HEK293 (cell line): Measurements from ENCODE around the gene DMD.

Experiments used
- CTCF ChIA-PET: fragments of 350-600 bp; formaldehyde crosslinking; extraction: SDS; loops from one replicate; lab custom pipeline; 2021; ENCODE audit warnings: antibody characterized with exemption; lab: Yijun Ruan, JAX
- POLR2A ChIA-PET: fragments of 300-600 bp; formaldehyde crosslinking; extraction: SDS; loops from one replicate; lab custom pipeline; 2020; ENCODE audit warnings: antibody characterized with exemption, inconsistent platforms; lab: Yijun Ruan, JAX
- H3K27ac ChIP-seq: fragments of 200-500 bp; sonication (Bioruptor generic); 2 replicates; pipeline ENCODE4 v1.5.1; 2014; ENCODE audit warnings: low read depth, low read length, control low read depth, inconsistent platforms; ENCODE audit errors: extremely low read depth
- H3K36me3 ChIP-seq, 2 experiments: fragments of 200-500 bp in 1 of 2; sonication (Bioruptor generic) in 1 of 2; 1 replicate in 1 of 2; 2 replicates in 1 of 2; pipeline ENCODE4 v1.5.1; 2014 to 2017; ENCODE audit warnings: inconsistent platforms in 2 of 2, low read length in 2 of 2; ENCODE audit not compliant: control insufficient read depth in 2 of 2, insufficient read depth in 1 of 2
- H3K4me1 ChIP-seq: fragments of 200-500 bp; sonication (Bioruptor generic); 2 replicates; pipeline ENCODE4 v1.5.1; 2014; ENCODE audit warnings: mild to moderate bottlenecking, low read length, inconsistent platforms; ENCODE audit not compliant: control insufficient read depth, insufficient read depth
- H3K4me3 ChIP-seq: 2 replicates; pipeline ENCODE4 v1.5.1; 2011; ENCODE audit warnings: low read depth, mild to moderate bottlenecking, control low read depth, low read length, moderate library complexity
- H3K9me3 ChIP-seq: fragments of 200-500 bp; sonication (Bioruptor generic); 2 replicates; pipeline ENCODE4 v1.5.1; 2014; ENCODE audit warnings: low read depth, low read length, inconsistent platforms; ENCODE audit not compliant: control insufficient read depth, insufficient read depth
- GLI4 ChIP-seq: fragments of 450-650 bp; formaldehyde crosslinking; IDR thresholded peaks from 2 replicates; pipeline ENCODE4 v1.5.1; 2016; ENCODE audit warnings: missing biosample characterization, missing genetic modification characterization
- HOXC10 ChIP-seq: sonication (generic); formaldehyde crosslinking; IDR thresholded peaks from 2 replicates; pipeline ENCODE4 v1.8.1; 2023; ENCODE audit warnings: mild to moderate bottlenecking, missing genetic modification reagents
- KLF10 ChIP-seq: fragments of 450-650 bp; IDR thresholded peaks from 2 replicates; pipeline ENCODE4 v1.5.1; 2018; ENCODE audit warnings: missing biosample characterization, mild to moderate bottlenecking, missing genetic modification characterization
- MEIS1 ChIP-seq: sonication (generic); formaldehyde crosslinking; IDR thresholded peaks from 2 replicates; pipeline ENCODE4 v1.8.1; 2022; ENCODE audit warnings: missing genetic modification reagents, mild to moderate bottlenecking, borderline replicate concordance
- OSR2 ChIP-seq: fragments of 450-650 bp; formaldehyde crosslinking; IDR thresholded peaks from 2 replicates; pipeline ENCODE4 v1.5.1; 2016; ENCODE audit warnings: missing biosample characterization, missing genetic modification characterization
- ZBTB20 ChIP-seq: fragments of 450-650 bp; formaldehyde crosslinking; IDR thresholded peaks from 2 replicates; pipeline ENCODE4 v1.5.1; 2016; ENCODE audit warnings: missing biosample characterization, missing genetic modification characterization
- ZNF174 ChIP-seq: fragments of 450-650 bp; formaldehyde crosslinking; IDR thresholded peaks from 2 replicates; pipeline ENCODE4 v1.5.0; 2017; ENCODE audit warnings: missing biosample characterization, mild to moderate bottlenecking, missing genetic modification characterization
- ZNF239 ChIP-seq: fragments of 450-650 bp; formaldehyde crosslinking; IDR thresholded peaks from 2 replicates; pipeline ENCODE4 v1.5.1; 2016; ENCODE audit warnings: missing biosample characterization, missing genetic modification characterization
- ZNF311 ChIP-seq: fragments of 450-650 bp; formaldehyde crosslinking; IDR thresholded peaks from 2 replicates; pipeline ENCODE4 v1.5.1; 2017; ENCODE audit warnings: missing biosample characterization, missing genetic modification characterization, borderline replicate concordance
- ZNF335 ChIP-seq: fragments of 450-650 bp; formaldehyde crosslinking; conservative IDR thresholded peaks from 2 replicates; pipeline ENCODE4 v1.5.1; 2016; ENCODE audit warnings: missing biosample characterization, missing genetic modification characterization
- ZNF394 ChIP-seq: fragments of 450-650 bp; formaldehyde crosslinking; IDR thresholded peaks from 2 replicates; pipeline ENCODE4 v1.5.1; 2016; ENCODE audit warnings: missing biosample characterization, missing genetic modification characterization, mild to moderate bottlenecking, moderate library complexity, borderline replicate concordance
- ZNF426 ChIP-seq: fragments of 450-650 bp; formaldehyde crosslinking; IDR thresholded peaks from 2 replicates; pipeline ENCODE4 v1.5.1; 2017; ENCODE audit warnings: missing biosample characterization, missing genetic modification characterization, mild to moderate bottlenecking, inconsistent platforms, moderate library complexity
- ZNF529 ChIP-seq: fragments of 450-650 bp; formaldehyde crosslinking; IDR thresholded peaks from 2 replicates; pipeline ENCODE4 v1.5.1; 2017; ENCODE audit warnings: missing genetic modification characterization, missing biosample characterization; ENCODE audit not compliant: insufficient replicate concordance
- ZNF555 ChIP-seq: fragments of 450-650 bp; formaldehyde crosslinking; conservative IDR thresholded peaks from 2 replicates; pipeline ENCODE4 v1.5.1; 2017; ENCODE audit warnings: missing biosample characterization, mild to moderate bottlenecking, missing genetic modification characterization, inconsistent platforms
- ZNF610 ChIP-seq: fragments of 450-650 bp; formaldehyde crosslinking; IDR thresholded peaks from 2 replicates; pipeline ENCODE4 v1.5.1; 2016; ENCODE audit warnings: missing biosample characterization, missing genetic modification characterization, borderline replicate concordance
- ZNF654 ChIP-seq: fragments of 450-650 bp; formaldehyde crosslinking; IDR thresholded peaks from 2 replicates; pipeline ENCODE4 v1.5.1; 2016; ENCODE audit warnings: low read depth, missing biosample characterization, missing genetic modification characterization
- ZNF658 ChIP-seq: fragments of 450-650 bp; formaldehyde crosslinking; IDR thresholded peaks from 2 replicates; pipeline ENCODE4; 2016; ENCODE audit warnings: missing biosample characterization, missing genetic modification characterization
- ZNF776 ChIP-seq: fragments of 450-650 bp; formaldehyde crosslinking; IDR thresholded peaks from 2 replicates; pipeline ENCODE4 v1.5.0; 2017; ENCODE audit warnings: missing biosample characterization, missing genetic modification characterization, borderline replicate concordance
- ZNF777 ChIP-seq: fragments of 450-650 bp; formaldehyde crosslinking; IDR thresholded peaks from 2 replicates; pipeline ENCODE4 v1.5.1; 2017; ENCODE audit warnings: missing biosample characterization, missing genetic modification characterization, borderline replicate concordance
- TF ChIP-seq, protein P1 (sequence below): fragments of 450-650 bp; formaldehyde crosslinking; optimal IDR thresholded peaks from 2 replicates; pipeline ENCODE3; 2016; ENCODE audit warnings: missing biosample characterization, mild to moderate bottlenecking, missing genetic modification characterization
- TF ChIP-seq, protein P2 (sequence below): fragments of 450-650 bp; formaldehyde crosslinking; IDR thresholded peaks from 2 replicates; pipeline ENCODE4 v1.5.1; 2017; ENCODE audit warnings: missing biosample characterization, mild to moderate bottlenecking, missing genetic modification characterization, moderate library complexity
- TF ChIP-seq, protein P3 (sequence below): fragments of 450-650 bp; formaldehyde crosslinking; IDR thresholded peaks from 2 replicates; pipeline ENCODE4 v1.5.1; 2016; ENCODE audit warnings: missing biosample characterization, missing genetic modification characterization, borderline replicate concordance
- TF ChIP-seq, protein P4 (sequence below): fragments of 450-650 bp; formaldehyde crosslinking; IDR thresholded peaks from 2 replicates; pipeline ENCODE4 v1.5.1; 2017; ENCODE audit warnings: missing biosample characterization, missing genetic modification characterization
- TF ChIP-seq, protein P5 (sequence below): fragments of 450-650 bp; formaldehyde crosslinking; IDR thresholded peaks from 2 replicates; pipeline ENCODE4; 2016; ENCODE audit warnings: missing biosample characterization, missing genetic modification characterization

Gene DMD

DNA sequence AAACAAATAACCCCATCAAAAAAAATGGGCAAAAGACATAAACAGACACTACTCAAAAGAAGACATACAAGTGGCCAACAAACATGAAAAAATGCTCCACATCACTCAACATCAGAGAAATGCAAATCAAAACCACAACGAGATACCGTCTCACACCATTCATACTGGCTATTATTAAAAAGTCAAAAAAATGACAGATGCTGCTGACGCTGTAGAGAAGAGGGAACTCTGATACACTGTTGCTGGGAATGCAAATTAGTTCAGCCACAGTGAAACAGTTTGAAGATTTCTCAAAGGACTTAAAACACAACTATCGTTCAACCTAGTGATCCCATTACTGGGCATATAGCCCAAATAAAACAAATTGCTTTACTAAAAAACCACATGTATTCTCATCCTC, 1468.3 kb downstream of the DMD start:
- ChIA-PET CTCF (interaction anchor here (0.6 kb wide), 1 partner anchor 60 kb away, joined by 4 read pairs; no protein-coding TSS in a partner anchor), POLR2A (no interaction called here)
- TF ChIP-seq ZNF776 (tag by site-specific recombination) (no peak), ZNF610 (tag by site-specific recombination) (no peak), ZNF658 (no peak), ZNF335 (no peak), ZNF777 (no peak), OSR2 (tag by site-specific recombination) (no peak)
- TF ChIP-seq, protein P1, sequence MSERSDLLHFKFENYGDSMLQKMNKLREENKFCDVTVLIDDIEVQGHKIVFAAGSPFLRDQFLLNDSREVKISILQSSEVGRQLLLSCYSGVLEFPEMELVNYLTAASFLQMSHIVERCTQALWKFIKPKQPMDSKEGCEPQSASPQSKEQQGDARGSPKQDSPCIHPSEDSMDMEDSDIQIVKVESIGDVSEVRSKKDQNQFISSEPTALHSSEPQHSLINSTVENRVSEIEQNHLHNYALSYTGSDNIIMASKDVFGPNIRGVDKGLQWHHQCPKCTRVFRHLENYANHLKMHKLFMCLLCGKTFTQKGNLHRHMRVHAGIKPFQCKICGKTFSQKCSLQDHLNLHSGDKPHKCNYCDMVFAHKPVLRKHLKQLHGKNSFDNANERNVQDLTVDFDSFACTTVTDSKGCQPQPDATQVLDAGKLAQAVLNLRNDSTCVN (tag by site-specific recombination) = no peak
- TF ChIP-seq, protein P2, sequence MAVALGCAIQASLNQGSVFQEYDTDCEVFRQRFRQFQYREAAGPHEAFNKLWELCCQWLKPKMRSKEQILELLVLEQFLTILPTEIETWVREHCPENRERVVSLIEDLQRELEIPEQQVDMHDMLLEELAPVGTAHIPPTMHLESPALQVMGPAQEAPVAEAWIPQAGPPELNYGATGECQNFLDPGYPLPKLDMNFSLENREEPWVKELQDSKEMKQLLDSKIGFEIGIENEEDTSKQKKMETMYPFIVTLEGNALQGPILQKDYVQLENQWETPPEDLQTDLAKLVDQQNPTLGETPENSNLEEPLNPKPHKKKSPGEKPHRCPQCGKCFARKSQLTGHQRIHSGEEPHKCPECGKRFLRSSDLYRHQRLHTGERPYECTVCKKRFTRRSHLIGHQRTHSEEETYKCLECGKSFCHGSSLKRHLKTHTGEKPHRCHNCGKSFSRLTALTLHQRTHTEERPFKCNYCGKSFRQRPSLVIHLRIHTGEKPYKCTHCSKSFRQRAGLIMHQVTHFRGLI (tag by site-specific recombination) = no peak
- TF ChIP-seq, protein P3, sequence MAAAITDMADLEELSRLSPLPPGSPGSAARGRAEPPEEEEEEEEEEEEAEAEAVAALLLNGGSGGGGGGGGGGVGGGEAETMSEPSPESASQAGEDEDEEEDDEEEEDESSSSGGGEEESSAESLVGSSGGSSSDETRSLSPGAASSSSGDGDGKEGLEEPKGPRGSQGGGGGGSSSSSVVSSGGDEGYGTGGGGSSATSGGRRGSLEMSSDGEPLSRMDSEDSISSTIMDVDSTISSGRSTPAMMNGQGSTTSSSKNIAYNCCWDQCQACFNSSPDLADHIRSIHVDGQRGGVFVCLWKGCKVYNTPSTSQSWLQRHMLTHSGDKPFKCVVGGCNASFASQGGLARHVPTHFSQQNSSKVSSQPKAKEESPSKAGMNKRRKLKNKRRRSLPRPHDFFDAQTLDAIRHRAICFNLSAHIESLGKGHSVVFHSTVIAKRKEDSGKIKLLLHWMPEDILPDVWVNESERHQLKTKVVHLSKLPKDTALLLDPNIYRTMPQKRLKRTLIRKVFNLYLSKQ = no peak
- TF ChIP-seq, protein P4, sequence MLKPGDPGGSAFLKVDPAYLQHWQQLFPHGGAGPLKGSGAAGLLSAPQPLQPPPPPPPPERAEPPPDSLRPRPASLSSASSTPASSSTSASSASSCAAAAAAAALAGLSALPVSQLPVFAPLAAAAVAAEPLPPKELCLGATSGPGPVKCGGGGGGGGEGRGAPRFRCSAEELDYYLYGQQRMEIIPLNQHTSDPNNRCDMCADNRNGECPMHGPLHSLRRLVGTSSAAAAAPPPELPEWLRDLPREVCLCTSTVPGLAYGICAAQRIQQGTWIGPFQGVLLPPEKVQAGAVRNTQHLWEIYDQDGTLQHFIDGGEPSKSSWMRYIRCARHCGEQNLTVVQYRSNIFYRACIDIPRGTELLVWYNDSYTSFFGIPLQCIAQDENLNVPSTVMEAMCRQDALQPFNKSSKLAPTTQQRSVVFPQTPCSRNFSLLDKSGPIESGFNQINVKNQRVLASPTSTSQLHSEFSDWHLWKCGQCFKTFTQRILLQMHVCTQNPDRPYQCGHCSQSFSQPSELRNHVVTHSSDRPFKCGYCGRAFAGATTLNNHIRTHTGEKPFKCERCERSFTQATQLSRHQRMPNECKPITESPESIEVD (tag by site-specific recombination) = no peak
- TF ChIP-seq, protein P5, sequence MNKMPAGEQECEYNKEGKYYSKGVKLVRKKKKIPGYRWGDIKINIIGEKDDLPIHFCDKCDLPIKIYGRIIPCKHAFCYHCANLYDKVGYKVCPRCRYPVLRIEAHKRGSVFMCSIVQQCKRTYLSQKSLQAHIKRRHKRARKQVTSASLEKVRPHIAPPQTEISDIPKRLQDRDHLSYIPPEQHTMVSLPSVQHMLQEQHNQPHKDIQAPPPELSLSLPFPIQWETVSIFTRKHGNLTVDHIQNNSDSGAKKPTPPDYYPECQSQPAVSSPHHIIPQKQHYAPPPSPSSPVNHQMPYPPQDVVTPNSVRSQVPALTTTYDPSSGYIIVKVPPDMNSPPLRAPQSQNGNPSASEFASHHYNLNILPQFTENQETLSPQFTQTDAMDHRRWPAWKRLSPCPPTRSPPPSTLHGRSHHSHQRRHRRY (tag by site-specific recombination) = no peak
- Histone ChIP-seq H3K4me1 (0 out of 2 replicates have a peak, but pooled peaks cover 3% of the 10 kb centered on the region), H3K4me3 (no peak overlapping the region), H3K36me3 (no peaks in the 10 kb centered on the region), H3K27ac (no peak overlapping the region), H3K9me3 (no peaks in the 10 kb centered on the region)

DNA sequence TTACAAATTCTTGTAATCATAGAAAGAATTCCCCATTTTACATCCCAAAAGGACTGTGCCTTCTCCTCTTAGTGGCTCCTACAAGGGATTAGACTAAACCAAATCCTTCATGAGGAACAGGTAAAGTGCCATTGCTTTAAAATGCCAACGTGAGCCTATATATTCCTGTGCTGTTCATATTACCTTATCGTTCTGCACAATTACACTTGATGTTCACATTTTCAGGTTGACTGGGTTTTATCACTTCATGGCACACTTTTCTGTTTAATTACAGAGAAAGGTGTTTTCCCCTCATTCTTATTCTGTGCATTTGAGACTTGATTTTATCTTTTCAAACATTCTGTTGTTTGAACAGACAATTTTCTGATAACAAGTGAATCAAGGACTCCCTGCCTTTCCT, 1493.9 kb downstream of the DMD start:
- POLR2A ChIA-PET = no interaction called here
- TF ChIP-seq HOXC10 (CRISPR knock-in tag) = no peak
- no peak for TF ChIP-seq ZBTB20 (tag by site-specific recombination)
- TF ChIP-seq ZNF529 (tag by site-specific recombination) = no peak
- TF ChIP-seq ZNF239 (tag by site-specific recombination) = no peak
- no peak for TF ChIP-seq MEIS1
- TF ChIP-seq GLI4 (tag by site-specific recombination) = no peak
- no peak for TF ChIP-seq ZNF654 (tag by site-specific recombination)
- TF ChIP-seq, protein P5 (tag by site-specific recombination) = no peak
- TF ChIP-seq ZNF426 = no peak
- TF ChIP-seq ZNF311 = no peak
- no peak for TF ChIP-seq ZNF174
- TF ChIP-seq KLF10 (tag by site-specific recombination) = no peak
- TF ChIP-seq ZNF555 (tag by site-specific recombination) = no peak
- TF ChIP-seq ZNF394 (tag by site-specific recombination) = no peak

More for the DNA sequence above, 1493.9 kb downstream of the DMD start:
- no peak overlapping the region for H3K4me3 ChIP-seq
- H3K9me3 ChIP-seq = no peaks in the 10 kb centered on the region
- peaks cover 0 to 3% of the 10 kb centered on the region in 2 experiments; a peak in 1 of 3 replicates for H3K36me3 ChIP-seq
- CTCF ChIA-PET = no interaction called here
- peaks cover 12% of the 10 kb centered on the region; the same call in 1 of the 2 replicates for H3K4me1 ChIP-seq
- no peak overlapping the region; the same call in 1 of the 2 replicates for H3K27ac ChIP-seq
